AG10803 (cell line): ENCODE data around the gene FOXL1.

ENCODE experiments used
- DNase-seq: peaks from one replicate; pipeline ENCODE4 v3.0.0; 2010; ENCODE audit warnings: low read depth
- H3K4me3 ChIP-seq: 2 replicates; pipeline ENCODE4 v1.5.1; 2011; ENCODE audit warnings: mild to moderate bottlenecking, low read length, control low read depth
- TF ChIP-seq, protein P1 (sequence below): conservative IDR thresholded peaks from 2 replicates; pipeline ENCODE4 v1.5.1; 2011; ENCODE audit warnings: mild to moderate bottlenecking, low read length, control low read depth, inconsistent platforms

The FOXL1 gene

DNA sequence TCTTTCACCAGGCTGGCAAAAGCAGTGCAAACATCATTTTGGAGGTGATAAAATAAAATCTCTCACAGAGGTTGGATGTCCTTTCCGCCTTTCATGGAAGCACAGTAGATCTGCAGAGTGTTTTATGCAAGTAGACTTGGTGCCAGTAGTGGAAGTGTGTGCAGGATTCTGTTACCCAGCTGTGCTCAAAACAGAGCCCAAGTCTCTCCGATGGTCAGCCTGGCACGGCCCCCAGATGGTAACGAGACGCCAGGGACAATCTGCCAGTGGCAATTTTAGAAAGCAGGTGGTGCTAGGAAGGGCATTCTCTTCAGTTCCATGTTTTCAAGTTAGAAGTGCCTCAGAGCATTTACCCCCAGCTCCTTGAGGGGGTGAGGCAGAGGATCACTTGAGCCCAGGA lies 21.8 kb upstream of the FOXL1 start:
- DNase-seq, result no peak
- TF ChIP-seq, protein P1, sequence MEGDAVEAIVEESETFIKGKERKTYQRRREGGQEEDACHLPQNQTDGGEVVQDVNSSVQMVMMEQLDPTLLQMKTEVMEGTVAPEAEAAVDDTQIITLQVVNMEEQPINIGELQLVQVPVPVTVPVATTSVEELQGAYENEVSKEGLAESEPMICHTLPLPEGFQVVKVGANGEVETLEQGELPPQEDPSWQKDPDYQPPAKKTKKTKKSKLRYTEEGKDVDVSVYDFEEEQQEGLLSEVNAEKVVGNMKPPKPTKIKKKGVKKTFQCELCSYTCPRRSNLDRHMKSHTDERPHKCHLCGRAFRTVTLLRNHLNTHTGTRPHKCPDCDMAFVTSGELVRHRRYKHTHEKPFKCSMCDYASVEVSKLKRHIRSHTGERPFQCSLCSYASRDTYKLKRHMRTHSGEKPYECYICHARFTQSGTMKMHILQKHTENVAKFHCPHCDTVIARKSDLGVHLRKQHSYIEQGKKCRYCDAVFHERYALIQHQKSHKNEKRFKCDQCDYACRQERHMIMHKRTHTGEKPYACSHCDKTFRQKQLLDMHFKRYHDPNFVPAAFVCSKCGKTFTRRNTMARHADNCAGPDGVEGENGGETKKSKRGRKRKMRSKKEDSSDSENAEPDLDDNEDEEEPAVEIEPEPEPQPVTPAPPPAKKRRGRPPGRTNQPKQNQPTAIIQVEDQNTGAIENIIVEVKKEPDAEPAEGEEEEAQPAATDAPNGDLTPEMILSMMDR, result no peak
- no peak overlapping the region for H3K4me3 ChIP-seq

GRCh38 chr16:86557587-86557986 lies 20.8 kb upstream of the FOXL1 start:
- TF ChIP-seq, protein P1, result no peak
- H3K4me3 ChIP-seq, result no peak overlapping the region
- no peak for DNase-seq

- no peak overlapping the region for H3K4me3 ChIP-seq
- TF ChIP-seq, protein P1, result no peak
- no peak for DNase-seq
These were observed 19.8 kb upstream of the FOXL1 start for GRCh38 chr16:86558355-86559193.

DNA sequence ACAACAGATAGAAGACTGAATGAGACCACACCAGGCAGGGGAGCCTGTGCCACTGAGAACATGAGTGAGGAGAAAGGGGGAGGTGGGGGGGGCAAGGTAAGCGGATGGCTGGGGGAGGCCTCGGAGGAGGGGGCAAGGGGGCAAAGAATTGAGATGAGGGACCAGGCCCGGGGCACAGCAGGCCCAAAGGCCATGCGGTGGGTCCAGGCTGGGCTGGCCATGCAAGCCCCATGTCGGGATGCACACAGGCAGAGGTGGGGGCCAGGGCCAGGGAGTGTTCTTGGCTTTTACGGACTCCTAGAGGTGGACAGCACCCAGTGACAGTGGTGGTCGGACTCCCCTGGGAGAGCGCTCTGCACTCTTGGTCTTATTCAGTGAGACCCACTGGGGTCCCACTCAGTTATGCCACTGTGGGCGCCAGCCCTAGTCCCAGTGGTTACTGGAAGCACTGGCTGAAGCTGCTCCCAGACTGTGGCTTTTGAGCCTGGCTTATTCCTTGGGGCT lies 18.5 kb upstream of the FOXL1 start:
- H3K4me3 ChIP-seq, result no peak overlapping the region
- no peak for DNase-seq
- TF ChIP-seq, protein P1, result no peak

- H3K4me3 ChIP-seq, result no peak overlapping the region
- DNase-seq, result no peak
- TF ChIP-seq, protein P1, result no peak
These were observed 16.0 kb upstream of the FOXL1 start for GRCh38 chr16:86562356-86562755.

DNA sequence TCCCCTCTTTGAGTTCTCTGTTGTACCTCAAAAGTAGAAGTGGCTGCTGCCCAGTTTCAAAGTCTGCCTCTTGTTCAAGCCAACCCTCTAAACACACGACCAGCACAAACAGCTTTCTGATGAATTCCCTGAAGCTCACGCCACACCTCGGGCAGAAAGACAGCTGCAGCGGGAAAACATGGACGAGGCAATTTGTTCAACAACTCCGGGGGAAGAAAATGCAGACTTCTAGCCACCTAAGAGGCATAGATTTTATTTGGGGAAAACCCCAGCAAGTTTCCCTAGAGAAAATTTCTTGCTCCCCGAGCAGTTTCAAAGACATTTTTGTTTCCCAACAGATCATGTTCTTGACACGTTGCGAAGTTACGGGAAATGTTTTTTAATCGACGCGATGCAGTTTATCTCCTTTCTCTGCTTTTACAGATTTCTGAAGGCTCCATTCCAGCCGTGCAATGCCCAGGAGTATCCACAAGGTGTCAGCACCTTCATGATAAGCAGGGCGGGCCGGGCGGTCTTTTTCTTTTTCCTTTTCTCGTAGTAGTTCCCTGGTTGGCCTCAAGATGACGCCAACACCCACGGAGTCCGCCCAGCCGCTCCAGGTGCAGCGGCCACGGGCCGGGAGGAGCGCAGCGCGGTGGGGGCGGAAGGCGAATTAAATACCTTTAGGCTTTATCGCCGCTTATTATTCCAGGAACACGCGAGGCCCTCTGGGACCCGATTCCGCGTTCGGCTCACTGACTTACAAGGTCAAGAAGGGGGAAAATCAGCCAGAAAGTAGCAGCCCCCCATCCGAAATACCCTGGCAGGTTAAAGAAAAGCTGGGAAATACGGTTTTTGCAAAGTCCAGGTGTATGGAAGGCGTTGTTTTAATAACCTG lies 14.6 kb upstream of the FOXL1 start:
- peak; percentile 82 for DNase-seq
- TF ChIP-seq, protein P1, result peak; percentile 99
- H3K4me3 ChIP-seq, result peak overlapping the region; percentile 52
